T-cell (primary cell): ENCODE results near the gene ATP9B. TPM values are rescaled to one million over a fixed set of nuclear protein-coding genes. Genes with fewer than 3 reads are reported as not detected.

Experiments
- ATAC-seq, 4 experiments: fragments of 200-7000 bp in 3 of 4; fragments of 150-1000 bp in 1 of 4; cut with Tn5 transposase; replicated peaks in 1 of 4; 1 replicate in 3 of 4; 2 replicates in 1 of 4; pipeline ENCODE4 v1.10.0; 2021; ENCODE audit warnings: moderate library complexity in 3 of 4, mild to moderate bottlenecking in 2 of 4, moderate number of reproducible peaks in 1 of 4
- CTCF ChIA-PET, 2 donors: fragments of 300-600 bp; sonication (Branson Sonifier 250); formaldehyde crosslinking; loops; one replicate each; lab custom pipeline; 2022; ENCODE audit warnings: antibody characterized with exemption in 2 of 2; lab: Charles Lee
- POLR2A ChIA-PET, 2 donors: fragments of 300-600 bp; sonication (Branson Sonifier 250); formaldehyde crosslinking; loops; one replicate each; lab custom pipeline; 2022; ENCODE audit warnings: antibody characterized with exemption in 2 of 2; lab: Charles Lee
- DNase-seq, 35 experiments: peaks; one replicate each; pipeline versions ENCODE4 v3.0.0 to v3.0.0-alpha.2; 2013 to 2023
- H3K27ac ChIP-seq: one replicate; pipeline ENCODE4 v1.5.1; 2013; ENCODE audit warnings: low read length
- H3K27me3 ChIP-seq, 2 experiments: replicated peaks in 1 of 2; 1 replicate in 1 of 2; 2 replicates in 1 of 2; pipeline versions ENCODE4 v1.6.1 to v1.7.0; 2013; ENCODE audit warnings: low read length in 1 of 2, mixed read lengths in 1 of 2; ENCODE audit not compliant: control insufficient read depth in 2 of 2, insufficient read depth in 2 of 2; ENCODE audit errors: extremely low read depth in 1 of 2
- H3K36me3 ChIP-seq, 2 donors: 1 replicate in 1 of 2; 2 replicates in 1 of 2; pipeline versions ENCODE4 v1.6.1 to v1.7.0; 2013; ENCODE audit warnings: low read length in 1 of 2; ENCODE audit not compliant: control insufficient read depth in 2 of 2, insufficient read depth in 1 of 2; ENCODE audit errors: extremely low read depth in 1 of 2
- H3K4me1 ChIP-seq, 2 experiments: 1 replicate in 1 of 2; 2 replicates in 1 of 2; pipeline versions ENCODE4 v1.6.1 to v1.7.0; 2013; ENCODE audit warnings: low read length in 2 of 2, mixed read lengths in 1 of 2; ENCODE audit not compliant: insufficient read depth in 2 of 2, control insufficient read depth in 1 of 2; ENCODE audit errors: extremely low read depth in 1 of 2
- H3K4me3 ChIP-seq, 2 donors: 1 replicate in 1 of 2; 2 replicates in 1 of 2; pipeline versions ENCODE4 v1.5.1 to v1.7.0; 2013; ENCODE audit warnings: mild to moderate bottlenecking in 2 of 2, low read length in 1 of 2, moderate library complexity in 1 of 2; ENCODE audit not compliant: control insufficient read depth in 1 of 2; ENCODE audit errors: extremely low read depth in 1 of 2
- H3K9me3 ChIP-seq: 2 replicates; pipeline ENCODE4 v1.7.0; 2013
- H3K27ac Mint-ChIP-seq, 2 donors: one replicate each; pipeline ENCODE4 v1.8.0; 2020 to 2021; ENCODE audit warnings: mild to moderate bottlenecking in 2 of 2, mixed read lengths in 2 of 2
- H3K27me3 Mint-ChIP-seq, 2 donors: one replicate each; pipeline ENCODE4 v1.8.0; 2021 to 2022; ENCODE audit warnings: mixed read lengths in 2 of 2
- H3K36me3 Mint-ChIP-seq: one replicate; pipeline ENCODE4 v1.8.0; 2021; ENCODE audit warnings: mixed read lengths
- H3K4me1 Mint-ChIP-seq, 3 donors: one replicate each; pipeline ENCODE4 v1.8.0; 2020 to 2022; ENCODE audit warnings: mixed read lengths in 3 of 3, mild to moderate bottlenecking in 1 of 3
- H3K4me3 Mint-ChIP-seq, 3 donors: one replicate each; pipeline ENCODE4 v1.8.0; 2020 to 2022; ENCODE audit warnings: mild to moderate bottlenecking in 3 of 3, mixed read lengths in 3 of 3, moderate library complexity in 3 of 3
- H3K9me3 Mint-ChIP-seq, 3 donors: one replicate each; pipeline ENCODE4 v1.8.0; 2020 to 2022; ENCODE audit warnings: mixed read lengths in 3 of 3
- WGBS: methylation state at CpG from one replicate; pipeline ENCODE4 v1.1.5; 2013; ENCODE audit warnings: missing lambda C conversion rate; ENCODE audit not compliant: insufficient coverage; 5-methylcytosine and 5-hydroxymethylcytosine counted together
- total RNA-seq, 35 experiments: library from RNA in 6 of 35; stranded (reverse) in 6 of 35; fragments of 120-200 nt in 1 of 35; gene quantifications; one replicate each; pipeline versions ENCODE4 v1.2.1 to v1.2.4 and lab custom pipeline; 2013 to 2026

ATP9B gene
- total RNA-seq, 5 donors from 2014 or later (not counting 1 experiment from before 2014, with no cell fraction given), result 54.1 to 95.2 (median 65.4) TPM

DNA sequence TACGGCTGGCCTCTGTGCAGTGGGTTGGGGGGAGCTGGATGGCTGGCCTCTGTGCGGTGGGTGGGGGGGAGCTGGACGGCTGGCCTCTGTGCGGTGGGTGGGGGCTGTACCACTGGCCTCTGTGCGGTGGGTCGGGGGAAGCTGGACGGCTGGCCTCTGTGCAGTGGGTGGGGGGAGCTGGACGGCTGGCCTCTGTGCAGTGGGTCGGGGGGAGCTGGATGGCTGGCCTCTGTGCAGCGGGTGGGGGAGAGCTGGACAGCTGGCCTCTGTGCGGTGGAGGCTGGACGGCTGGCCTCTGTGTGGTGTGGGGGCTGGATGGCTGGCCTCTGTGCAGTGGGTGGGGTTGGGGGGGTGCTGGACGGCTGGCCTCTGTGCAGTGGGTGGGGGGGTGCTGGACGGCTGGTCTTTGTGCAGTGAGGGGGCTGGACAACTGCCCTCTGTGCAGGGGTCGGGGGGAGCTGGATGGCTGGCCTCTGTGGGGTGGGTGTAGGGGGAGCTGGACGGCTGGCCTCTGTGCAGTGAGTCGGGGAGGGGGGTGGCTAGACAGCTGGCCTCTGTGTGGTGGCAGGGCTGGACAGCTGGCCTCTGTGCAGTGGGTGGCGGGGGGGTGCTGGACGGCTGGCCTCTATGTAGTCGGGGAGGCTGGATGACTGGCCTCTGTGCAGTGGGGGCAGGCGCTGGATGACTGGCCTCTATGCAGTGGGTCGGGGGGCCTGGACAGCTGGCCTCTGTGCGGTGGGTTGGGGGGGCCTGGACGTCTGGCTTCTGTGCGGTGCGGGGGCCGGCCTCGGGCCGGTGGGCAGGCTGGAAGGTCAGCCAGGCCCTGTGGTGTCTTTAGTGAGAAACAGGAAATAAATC is 358.4 kb downstream of the ATP9B start:
- peaks cover 0 to 26% of the 10 kb centered on the region in 2 experiments for H3K4me1 ChIP-seq
- no peaks in the 10 kb centered on the region for H3K9me3 ChIP-seq
- peaks cover 7 to 19% of the 10 kb centered on the region in 2 donors for H3K36me3 ChIP-seq
- H3K27ac ChIP-seq, result no peak overlapping the region
- H3K36me3 Mint-ChIP-seq, result peaks cover 15% of the 10 kb centered on the region
- H3K4me3 Mint-ChIP-seq, result no peak overlapping the region
- ATAC-seq, result no peak
- H3K27me3 Mint-ChIP-seq, result no peaks in the 10 kb centered on the region
- POLR2A ChIA-PET, result interaction anchor here in 1 of 2 donors (0.6 kb wide), 1 partner anchor 276 kb away, joined by 4 read pairs; no protein-coding TSS in a partner anchor
- CTCF ChIA-PET, result no interaction called here
- 92% methylated on average over 19 of the region's 29 CpGs for WGBS
- H3K9me3 Mint-ChIP-seq, result no peaks in the 10 kb centered on the region
- H3K27me3 ChIP-seq, result no peaks in the 10 kb centered on the region
- no peak for DNase-seq
- H3K4me3 ChIP-seq, result no peak overlapping the region
- H3K27ac Mint-ChIP-seq, result no peak overlapping the region
- peaks cover 37 to 43% (median 40%) of the 10 kb centered on the region in 3 donors for H3K4me1 Mint-ChIP-seq

Other genes starting within 250 kb of the ATP9B start
- gene SALL3, start 89.6 kb upstream of the ATP9B start, total RNA-seq, result under 1 TPM in 3 of 5 donors, not detected in 2; 0.03 to 0.09 (median 0.07) TPM